ENCODE data around the gene NTMT2.

DNA sequence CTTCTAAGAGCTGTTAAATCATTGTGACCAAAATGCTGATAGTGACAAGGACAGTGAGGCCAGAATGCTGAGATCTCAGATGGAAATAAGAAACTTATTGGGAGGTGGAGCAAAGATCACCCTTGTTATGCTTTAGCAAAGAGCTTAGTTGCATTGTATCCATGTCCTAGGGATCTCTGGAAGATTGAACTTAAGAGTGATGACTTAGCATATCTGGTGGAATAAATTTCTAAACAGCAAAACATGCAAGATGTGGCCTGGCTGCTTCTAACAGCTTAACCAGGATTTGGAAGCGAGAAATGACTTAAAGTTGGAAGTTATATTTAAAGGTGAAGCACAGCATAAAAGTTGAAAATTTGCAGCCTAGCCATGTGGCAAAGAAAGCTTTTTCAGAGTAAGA is 7.7 kb downstream of the NTMT2 start:
- TF ChIP-seq, protein P1, sequence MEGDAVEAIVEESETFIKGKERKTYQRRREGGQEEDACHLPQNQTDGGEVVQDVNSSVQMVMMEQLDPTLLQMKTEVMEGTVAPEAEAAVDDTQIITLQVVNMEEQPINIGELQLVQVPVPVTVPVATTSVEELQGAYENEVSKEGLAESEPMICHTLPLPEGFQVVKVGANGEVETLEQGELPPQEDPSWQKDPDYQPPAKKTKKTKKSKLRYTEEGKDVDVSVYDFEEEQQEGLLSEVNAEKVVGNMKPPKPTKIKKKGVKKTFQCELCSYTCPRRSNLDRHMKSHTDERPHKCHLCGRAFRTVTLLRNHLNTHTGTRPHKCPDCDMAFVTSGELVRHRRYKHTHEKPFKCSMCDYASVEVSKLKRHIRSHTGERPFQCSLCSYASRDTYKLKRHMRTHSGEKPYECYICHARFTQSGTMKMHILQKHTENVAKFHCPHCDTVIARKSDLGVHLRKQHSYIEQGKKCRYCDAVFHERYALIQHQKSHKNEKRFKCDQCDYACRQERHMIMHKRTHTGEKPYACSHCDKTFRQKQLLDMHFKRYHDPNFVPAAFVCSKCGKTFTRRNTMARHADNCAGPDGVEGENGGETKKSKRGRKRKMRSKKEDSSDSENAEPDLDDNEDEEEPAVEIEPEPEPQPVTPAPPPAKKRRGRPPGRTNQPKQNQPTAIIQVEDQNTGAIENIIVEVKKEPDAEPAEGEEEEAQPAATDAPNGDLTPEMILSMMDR (IDR thresholded peaks at IDR 0.05; ENCODE audit: low read length), result no peak
- TF ChIP-seq EZH2 (optimal IDR thresholded peaks at IDR 0.05; ENCODE audit: low read depth, low read length) (no peak), EZH2phosphoT487 (IDR thresholded peaks at IDR 0.05; ENCODE audit: low read length) (no peak)
